ENCODE results near the gene EIF5A.
A peak's percentile ranks its signal among the peaks of the same experiment; 100 is the strongest.

The EIF5A gene

GRCh38 chr17:7261379-7262191, 45.8 kb upstream of the EIF5A start:
- Mint-ChIP-seq H3K36me3 (ENCODE audit: low read depth) (peaks cover 30% of the 10 kb centered on the region), H3K27me3 (ENCODE audit: low read depth, poor library complexity) (peaks cover 74% of the 10 kb centered on the region), H3K4me1 (peaks cover 22% of the 10 kb centered on the region), H3K27ac (no peak overlapping the region), H3K9me3 (no peaks in the 10 kb centered on the region), H3K4me3 (peak overlapping the region; percentile 70)
- TF ChIP-seq, protein P1, sequence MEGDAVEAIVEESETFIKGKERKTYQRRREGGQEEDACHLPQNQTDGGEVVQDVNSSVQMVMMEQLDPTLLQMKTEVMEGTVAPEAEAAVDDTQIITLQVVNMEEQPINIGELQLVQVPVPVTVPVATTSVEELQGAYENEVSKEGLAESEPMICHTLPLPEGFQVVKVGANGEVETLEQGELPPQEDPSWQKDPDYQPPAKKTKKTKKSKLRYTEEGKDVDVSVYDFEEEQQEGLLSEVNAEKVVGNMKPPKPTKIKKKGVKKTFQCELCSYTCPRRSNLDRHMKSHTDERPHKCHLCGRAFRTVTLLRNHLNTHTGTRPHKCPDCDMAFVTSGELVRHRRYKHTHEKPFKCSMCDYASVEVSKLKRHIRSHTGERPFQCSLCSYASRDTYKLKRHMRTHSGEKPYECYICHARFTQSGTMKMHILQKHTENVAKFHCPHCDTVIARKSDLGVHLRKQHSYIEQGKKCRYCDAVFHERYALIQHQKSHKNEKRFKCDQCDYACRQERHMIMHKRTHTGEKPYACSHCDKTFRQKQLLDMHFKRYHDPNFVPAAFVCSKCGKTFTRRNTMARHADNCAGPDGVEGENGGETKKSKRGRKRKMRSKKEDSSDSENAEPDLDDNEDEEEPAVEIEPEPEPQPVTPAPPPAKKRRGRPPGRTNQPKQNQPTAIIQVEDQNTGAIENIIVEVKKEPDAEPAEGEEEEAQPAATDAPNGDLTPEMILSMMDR (IDR thresholded peaks at IDR 0.05), result no peak
- peak; percentile 25 for DNase-seq

DNA sequence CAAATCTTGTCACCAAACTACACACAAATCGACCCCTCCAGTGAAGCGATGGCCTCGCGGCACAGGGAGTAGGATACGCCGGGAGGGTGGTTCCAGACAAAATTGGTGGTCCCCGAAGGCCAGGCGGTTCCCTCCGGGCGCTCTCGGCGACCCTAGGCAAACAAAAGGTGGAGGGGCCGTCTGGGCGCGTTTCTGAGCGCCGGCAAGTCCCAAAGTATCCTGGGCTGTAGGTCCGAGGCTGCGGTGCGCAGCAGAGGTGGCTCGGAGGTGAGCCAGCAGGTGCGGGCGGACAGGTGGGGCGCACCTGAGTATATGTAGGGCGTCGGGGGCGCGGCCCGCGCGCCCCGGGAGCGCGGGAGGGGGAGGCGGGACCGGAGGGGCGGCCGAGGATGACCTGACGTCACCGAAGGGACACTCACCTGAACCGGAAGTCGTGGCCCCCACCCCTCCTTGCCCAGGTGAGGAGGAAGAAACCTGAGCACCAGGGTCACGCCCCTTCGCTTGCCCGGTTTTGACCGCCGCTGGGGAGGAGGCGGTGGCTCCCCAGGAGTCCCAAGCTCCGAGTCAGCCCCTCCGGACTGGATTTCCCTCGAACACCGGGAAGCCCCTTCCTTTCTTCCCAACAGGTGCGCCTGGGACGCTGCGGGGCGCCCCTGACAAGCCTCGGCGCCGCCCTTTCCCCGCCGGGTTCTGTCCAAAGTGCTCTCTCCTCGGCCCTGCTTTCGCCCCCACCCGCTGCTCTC, 45.1 kb upstream of the EIF5A start, which contains the start of gene CLDN7:
Gene CLDN7, minus strand, starts transcription at position 287 of the 743 bp plus-strand sequence. CDS start 435 bp downstream, outside the sequence.
- peaks cover 82% of the 10 kb centered on the region for H3K27me3 Mint-ChIP-seq (ENCODE audit: low read depth, poor library complexity)
- peak within 1 kb of the TSS; percentile 85 for H3K4me3 Mint-ChIP-seq
- no peak within 1 kb of the TSS for H3K27ac Mint-ChIP-seq
- peaks cover 26% of the 10 kb centered on the region for H3K4me1 Mint-ChIP-seq
- TF ChIP-seq, protein P1 (IDR thresholded peaks at IDR 0.05), result no peak
- peak; percentile 22 for DNase-seq
- no peaks in the 10 kb centered on the region for H3K9me3 Mint-ChIP-seq
- H3K36me3 Mint-ChIP-seq (ENCODE audit: low read depth), result peaks cover 23% of the 10 kb centered on the region

DNA sequence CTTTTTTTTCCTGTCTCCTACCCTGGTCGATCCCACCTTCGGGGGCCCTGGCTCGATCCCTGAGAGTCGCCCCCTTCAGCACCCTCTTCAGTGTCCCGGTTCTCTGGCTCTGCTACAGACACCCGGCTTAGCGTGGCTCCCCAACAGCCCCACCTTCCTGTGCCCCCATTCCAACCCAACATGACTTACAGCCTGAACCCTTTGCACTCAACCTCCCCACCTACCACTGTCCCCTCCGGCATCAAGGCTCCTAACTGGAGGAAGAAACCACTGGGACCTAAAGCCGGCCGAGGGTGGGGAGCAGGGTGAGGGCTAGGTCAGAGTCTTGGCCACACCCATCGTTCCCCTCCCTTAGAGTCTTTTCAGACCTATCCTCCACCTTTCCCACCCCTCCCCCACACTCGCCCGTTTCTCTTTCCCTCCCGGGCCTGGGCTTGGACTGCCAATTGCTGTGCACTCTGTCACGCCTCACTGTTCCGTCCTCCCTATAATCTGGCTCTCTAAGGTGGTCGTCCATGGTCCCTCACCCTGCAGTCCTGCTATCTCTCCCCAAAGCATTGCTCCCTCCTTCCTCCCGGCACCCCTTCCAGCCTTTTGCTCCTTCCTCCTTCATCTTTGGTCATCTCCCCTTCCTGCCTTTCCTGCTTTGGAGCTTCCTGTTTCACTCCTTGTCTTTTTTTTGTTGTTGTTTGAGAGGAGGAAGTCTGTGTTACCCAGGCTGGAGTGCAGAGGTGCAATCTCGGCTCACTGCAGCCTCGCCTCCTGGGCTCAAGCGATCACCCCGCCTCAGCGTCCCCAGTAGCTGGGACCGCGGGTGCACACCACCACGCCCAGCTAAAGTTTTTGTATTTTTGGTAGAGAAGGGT, 44.3 kb upstream of the EIF5A start:
- Mint-ChIP-seq H3K27ac (no peak overlapping the region), H3K36me3 (ENCODE audit: low read depth) (peaks cover 19% of the 10 kb centered on the region), H3K27me3 (ENCODE audit: low read depth, poor library complexity) (peaks cover 88% of the 10 kb centered on the region), H3K4me1 (peaks cover 26% of the 10 kb centered on the region), H3K4me3 (peak overlapping the region; percentile 85), H3K9me3 (no peaks in the 10 kb centered on the region)
- DNase-seq, result peak; percentile 61
- TF ChIP-seq, protein P1 (IDR thresholded peaks at IDR 0.05), result no peak

- DNase-seq, result no peak
- H3K27ac Mint-ChIP-seq, result no peak overlapping the region
- no peaks in the 10 kb centered on the region for H3K9me3 Mint-ChIP-seq
- H3K36me3 Mint-ChIP-seq (ENCODE audit: low read depth), result peaks cover 14% of the 10 kb centered on the region
- peaks cover 85% of the 10 kb centered on the region for H3K27me3 Mint-ChIP-seq (ENCODE audit: low read depth, poor library complexity)
- H3K4me3 Mint-ChIP-seq, result peak overlapping the region; percentile 85
- peaks cover 31% of the 10 kb centered on the region for H3K4me1 Mint-ChIP-seq
- TF ChIP-seq, protein P1 (IDR thresholded peaks at IDR 0.05), result no peak
Measured at GRCh38 chr17:7263801-7264078, 43.7 kb upstream of the EIF5A start.

- Mint-ChIP-seq H3K36me3 (ENCODE audit: low read depth) (no peaks in the 10 kb centered on the region), H3K4me1 (peaks cover 41% of the 10 kb centered on the region), H3K27ac (no peak overlapping the region), H3K9me3 (no peaks in the 10 kb centered on the region), H3K27me3 (ENCODE audit: low read depth, poor library complexity) (peaks cover 67% of the 10 kb centered on the region), H3K4me3 (no peak overlapping the region)
- no peak for DNase-seq
- TF ChIP-seq, protein P1 (IDR thresholded peaks at IDR 0.05), result no peak
Measured at GRCh38 chr17:7266784-7267183, 40.6 kb upstream of the EIF5A start.
